Epithelial cell of esophagus (primary cell): Measurements from ENCODE around the gene CDYL.
"Not testable (repeated sequence)": the region's sequence is repeated elsewhere in the genome, so short reads cannot be mapped to it uniquely, and the experiment has no call there.

Experiments used
- DNase-seq: peaks from one replicate; pipeline ENCODE4 v3.0.0; 2010; ENCODE audit warnings: low read depth
- H3K4me3 ChIP-seq: 2 replicates; pipeline ENCODE4 v1.5.1; 2011; ENCODE audit warnings: mild to moderate bottlenecking, low read length, control low read depth
- CTCF ChIP-seq: IDR thresholded peaks from 2 replicates; pipeline ENCODE4 v1.5.1; 2011; ENCODE audit warnings: low read depth, mild to moderate bottlenecking, low read length, control low read depth, inconsistent platforms; ENCODE audit not compliant: insufficient read depth; ENCODE audit errors: missing control alignments

Gene CDYL

GRCh38 chr6:4858194-4859015 is 82.2 kb downstream of the CDYL start:
- DNase-seq, result peak; percentile 42
- TF ChIP-seq CTCF, result no peak
- H3K4me3 ChIP-seq, result no peak overlapping the region

- TF ChIP-seq CTCF, result no peak
- no peak overlapping the region for H3K4me3 ChIP-seq
- DNase-seq, result no peak
Observed at GRCh38 chr6:4860387-4860786, 84.2 kb downstream of the CDYL start.

- TF ChIP-seq CTCF, result no peak
- DNase-seq, result no peak
- no peak overlapping the region for H3K4me3 ChIP-seq
Observed at GRCh38 chr6:4861564-4861963, 85.4 kb downstream of the CDYL start.

- no peak overlapping the region for H3K4me3 ChIP-seq
- TF ChIP-seq CTCF, result no peak
- no peak for DNase-seq
Observed at GRCh38 chr6:4864519-4864918, 88.3 kb downstream of the CDYL start.

GRCh38 chr6:4865006-4865405 is 88.8 kb downstream of the CDYL start:
- not testable (repeated sequence) for H3K4me3 ChIP-seq
- DNase-seq, result peak; percentile 42

- no peak for TF ChIP-seq CTCF
- no peak for DNase-seq
Observed at GRCh38 chr6:4870821-4871494, 94.8 kb downstream of the CDYL start.

GRCh38 chr6:4871825-4872224 is 95.6 kb downstream of the CDYL start:
- TF ChIP-seq CTCF, result no peak
- no peak for DNase-seq
- H3K4me3 ChIP-seq, result no peak overlapping the region

More at GRCh38 chr6:4870821-4871494, 94.8 kb downstream of the CDYL start:
- no peak overlapping the region for H3K4me3 ChIP-seq
